Peyer's patch (tissue), 4 donors: ENCODE measurements around the gene DNAJC3.

Experiments used
- POLR2A ChIP-seq, 2 donors: fragments of 450-650 bp; IDR thresholded peaks; one replicate each; pipeline ENCODE4 v1.5.1; 2017; ENCODE audit warnings: antibody characterized with exemption in 2 of 2, mild to moderate bottlenecking in 2 of 2, moderate library complexity in 2 of 2
- TF ChIP-seq, protein P1 (sequence below), 6 experiments: fragments of 450-650 bp in 4 of 6; fragments of 200-600 bp in 2 of 6; sonication (generic) in 1 of 6; IDR thresholded peaks; one replicate each; pipeline ENCODE4 v1.5.1; 2017 to 2019; ENCODE audit warnings: antibody characterized with exemption in 6 of 6, mild to moderate bottlenecking in 3 of 6, moderate library complexity in 1 of 6

DNA sequence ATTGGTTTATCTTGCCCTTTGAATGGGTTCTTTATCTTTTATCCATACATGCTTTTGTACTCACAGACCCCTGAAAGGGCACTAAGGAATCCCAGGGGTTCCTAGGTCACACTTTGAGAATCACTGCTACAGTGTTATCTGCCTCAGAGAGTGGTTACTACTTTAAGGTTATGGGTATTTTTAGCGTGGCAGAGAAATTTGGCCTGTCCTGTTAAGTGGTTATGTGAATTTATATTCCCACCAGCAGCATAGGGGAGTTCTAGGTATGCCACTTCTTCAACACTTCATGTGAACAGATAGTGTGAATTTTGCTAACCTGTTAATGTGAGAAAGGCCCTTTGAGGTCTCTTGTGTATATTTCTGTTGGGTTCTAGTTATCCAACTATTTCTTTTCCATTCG is 75.7 kb downstream of the DNAJC3 start:
- TF ChIP-seq, protein P1, sequence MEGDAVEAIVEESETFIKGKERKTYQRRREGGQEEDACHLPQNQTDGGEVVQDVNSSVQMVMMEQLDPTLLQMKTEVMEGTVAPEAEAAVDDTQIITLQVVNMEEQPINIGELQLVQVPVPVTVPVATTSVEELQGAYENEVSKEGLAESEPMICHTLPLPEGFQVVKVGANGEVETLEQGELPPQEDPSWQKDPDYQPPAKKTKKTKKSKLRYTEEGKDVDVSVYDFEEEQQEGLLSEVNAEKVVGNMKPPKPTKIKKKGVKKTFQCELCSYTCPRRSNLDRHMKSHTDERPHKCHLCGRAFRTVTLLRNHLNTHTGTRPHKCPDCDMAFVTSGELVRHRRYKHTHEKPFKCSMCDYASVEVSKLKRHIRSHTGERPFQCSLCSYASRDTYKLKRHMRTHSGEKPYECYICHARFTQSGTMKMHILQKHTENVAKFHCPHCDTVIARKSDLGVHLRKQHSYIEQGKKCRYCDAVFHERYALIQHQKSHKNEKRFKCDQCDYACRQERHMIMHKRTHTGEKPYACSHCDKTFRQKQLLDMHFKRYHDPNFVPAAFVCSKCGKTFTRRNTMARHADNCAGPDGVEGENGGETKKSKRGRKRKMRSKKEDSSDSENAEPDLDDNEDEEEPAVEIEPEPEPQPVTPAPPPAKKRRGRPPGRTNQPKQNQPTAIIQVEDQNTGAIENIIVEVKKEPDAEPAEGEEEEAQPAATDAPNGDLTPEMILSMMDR (IDR thresholded peaks at IDR 0.05) = no peak
- TF ChIP-seq POLR2A (IDR thresholded peaks at IDR 0.05) = no peak
